ENCODE measurements around the gene LEMD1. TPM values are rescaled to one million over a fixed set of nuclear protein-coding genes. Genes with fewer than 3 reads are reported as not detected.

LEMD1 gene
- total RNA-seq, 1 donor from 2014 or later: not detected

DNA sequence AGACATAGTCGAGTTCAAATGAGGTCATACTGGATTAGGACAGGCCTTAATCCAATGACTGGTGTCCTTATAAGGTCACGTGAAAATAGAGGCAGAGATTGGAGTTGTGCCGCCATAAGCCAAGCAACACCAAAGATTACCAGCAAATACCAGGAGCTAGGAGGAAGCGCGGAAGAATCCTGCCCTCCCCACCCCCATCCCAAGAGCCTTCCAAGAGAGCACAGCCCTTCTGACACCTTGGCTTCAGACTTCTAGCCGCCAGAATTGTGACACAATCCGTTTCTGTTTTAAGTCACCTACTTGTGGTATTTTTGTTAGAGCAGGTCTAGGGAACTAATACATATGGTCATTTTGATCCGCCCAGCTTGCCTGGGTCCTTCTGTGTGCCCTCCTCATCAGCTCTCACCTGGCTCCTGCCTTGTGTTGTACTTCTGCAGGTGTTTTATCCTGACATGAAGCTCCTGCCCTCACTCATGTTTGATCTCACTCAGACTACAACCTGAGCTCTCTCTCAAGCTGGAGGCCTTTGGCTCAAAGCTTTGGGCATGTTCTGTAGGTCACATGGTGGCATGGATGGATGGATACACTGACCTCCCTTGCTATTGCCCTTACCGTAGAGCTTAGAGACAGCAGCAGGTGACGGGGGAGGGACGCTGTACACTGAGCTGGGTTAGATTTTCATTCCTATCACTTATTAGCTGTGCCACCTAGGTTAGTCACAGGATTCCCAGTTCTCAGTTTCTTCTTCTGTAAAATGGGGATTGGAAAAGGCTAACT lies 89.7 kb downstream of the LEMD1 start:
- Mint-ChIP-seq H3K4me1 (ENCODE audit: low read depth) (no peaks in the 10 kb centered on the region), H3K36me3 (ENCODE audit: low read depth) (no peaks in the 10 kb centered on the region), H3K27ac (no peak overlapping the region), H3K9me3 (no peaks in the 10 kb centered on the region), H3K4me3 (no peak overlapping the region), H3K27me3 (ENCODE audit: insufficient read depth) (peaks cover 34% of the 10 kb centered on the region)
- no peak for DNase-seq (ENCODE audit: low spot score)
- intact Hi-C loops (cut with micrococcal nuclease): loop anchor here (10.0 kb wide), 1 partner anchor 357 kb away; no protein-coding TSS in a partner anchor

Other genes with a start within 250 kb of the LEMD1 start
- gene DSTYK, start 210.4 kb downstream of the LEMD1 start, total RNA-seq: 34.2 and 35.9 TPM in 2 replicates
- gene TMCC2, start 194.1 kb downstream of the LEMD1 start, total RNA-seq: 25.0 and 25.2 TPM in 2 replicates
- 1.1 and 1.3 TPM in 2 replicates for gene NUAK2, start 100.3 kb downstream of the LEMD1 start, total RNA-seq
- not detected in 2 replicates for gene KLHDC8A, start 65.1 kb downstream of the LEMD1 start, total RNA-seq
- gene BLACAT1, start 34.0 kb upstream of the LEMD1 start, total RNA-seq: 0.16 and 0.24 TPM in 2 replicates
- 0.21 and 0.47 TPM in 2 replicates for gene CDK18, start 82.6 kb upstream of the LEMD1 start, total RNA-seq
- gene ELK4, start 210.0 kb upstream of the LEMD1 start, total RNA-seq: 81.1 and 86.2 TPM in 2 replicates

Measured in activated T-helper 1 cell treated with anti-CD3 and anti-CD28 coated beads, Interleukin-12 subunit alpha, Interleukin-12 subunit beta, Interleukin-2, Interleukin-4 antibody, amounts not matched to agents 30 ng/mL and 10 ng/mL and 1 ng/mL, durations not matched to agents 14 hours and 24 hours and 36 hours (primary cell).